RPMI8226 (cell line): ENCODE data around the gene TNRC6A.
A peak's percentile ranks its signal among the peaks of the same experiment; 100 is the strongest.
"Not testable (repeated sequence)": the region's sequence is repeated elsewhere in the genome, so short reads cannot be mapped to it uniquely, and the experiment has no call there.

Experiments
- DNase-seq: peaks from one replicate; pipeline ENCODE4 v3.0.0-alpha.2; 2015

The TNRC6A gene

DNA sequence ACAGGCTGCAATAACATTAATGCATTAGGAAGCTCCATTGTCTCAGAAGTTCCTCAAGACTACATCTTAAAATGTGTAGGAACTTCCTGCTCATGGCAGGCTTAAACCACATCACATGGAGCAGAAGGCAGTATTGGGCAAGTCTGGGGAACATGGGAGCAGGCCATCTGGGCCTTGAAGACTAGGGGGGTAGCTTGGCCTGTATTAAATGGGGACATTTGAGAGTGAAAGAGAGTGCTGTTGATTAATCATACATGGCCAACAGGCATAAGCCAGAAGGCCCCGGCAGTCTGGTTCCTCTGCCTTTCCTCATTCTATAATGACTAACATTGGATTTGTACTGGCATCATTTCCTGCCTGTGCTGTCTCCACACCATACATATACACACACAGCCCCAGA lies 91.1 kb downstream of the TNRC6A start:
- DNase-seq, result no peak

DNA sequence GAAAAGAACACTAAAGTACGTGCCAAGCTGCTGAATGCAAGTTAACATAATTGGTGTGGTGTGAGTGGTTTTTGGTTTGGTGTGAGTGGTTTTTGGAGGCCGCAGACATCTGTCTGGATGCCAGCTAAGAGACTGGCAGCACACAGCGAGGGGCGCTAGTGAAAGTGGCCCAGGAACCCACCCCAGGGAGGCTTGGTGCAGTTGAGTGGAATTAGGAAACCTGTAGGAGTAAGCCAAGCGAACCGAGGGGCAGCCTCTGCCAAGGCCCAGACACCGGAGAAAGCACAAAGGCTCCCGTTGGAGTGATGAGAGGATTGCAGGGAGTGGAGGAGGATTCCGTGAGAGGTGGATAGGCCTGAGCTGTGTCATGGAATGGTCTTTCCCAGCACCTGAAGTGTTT lies 91.7 kb downstream of the TNRC6A start:
- DNase-seq, result no peak

DNA sequence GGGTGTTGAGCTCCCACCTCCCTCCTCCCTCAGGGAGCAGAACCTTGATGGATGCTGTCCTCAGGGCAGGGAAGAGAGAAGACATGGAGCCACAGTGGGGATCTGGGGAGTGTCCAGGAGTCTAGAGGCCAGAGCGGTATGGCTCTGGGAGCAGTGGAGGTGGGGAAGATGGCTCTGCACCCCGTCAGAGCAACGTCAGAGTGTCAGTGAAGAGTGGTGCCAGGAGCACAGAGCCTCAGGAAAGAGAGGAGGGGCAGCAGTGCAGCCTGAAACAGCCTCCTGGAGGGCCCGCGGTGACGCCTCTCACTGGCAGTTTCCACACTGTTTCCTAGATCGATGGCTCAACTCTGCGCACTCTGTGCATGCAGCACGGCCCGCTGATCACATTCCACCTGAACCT lies 93.1 kb downstream of the TNRC6A start:
- no peak for DNase-seq

DNA sequence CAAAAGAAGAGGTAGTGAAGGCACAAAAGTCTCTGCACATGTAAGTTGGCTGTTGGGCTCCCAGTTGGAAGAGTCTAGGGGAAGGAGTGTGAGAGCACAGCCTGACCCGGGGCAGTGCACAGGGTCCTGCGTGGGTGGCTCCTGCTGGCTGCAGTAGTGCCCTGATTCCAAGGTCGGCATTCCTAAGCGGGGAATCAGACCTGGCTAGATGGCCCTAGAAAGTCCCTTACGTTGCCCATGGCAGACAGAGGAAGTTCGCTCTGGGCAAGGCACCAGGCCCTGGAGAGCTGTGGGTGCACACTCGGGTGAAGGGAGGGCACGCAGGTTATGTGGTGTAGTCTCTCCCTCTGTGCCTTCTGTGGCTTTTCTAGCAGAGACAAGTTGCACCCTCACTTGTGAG lies 93.5 kb downstream of the TNRC6A start:
- DNase-seq, result no peak

DNA sequence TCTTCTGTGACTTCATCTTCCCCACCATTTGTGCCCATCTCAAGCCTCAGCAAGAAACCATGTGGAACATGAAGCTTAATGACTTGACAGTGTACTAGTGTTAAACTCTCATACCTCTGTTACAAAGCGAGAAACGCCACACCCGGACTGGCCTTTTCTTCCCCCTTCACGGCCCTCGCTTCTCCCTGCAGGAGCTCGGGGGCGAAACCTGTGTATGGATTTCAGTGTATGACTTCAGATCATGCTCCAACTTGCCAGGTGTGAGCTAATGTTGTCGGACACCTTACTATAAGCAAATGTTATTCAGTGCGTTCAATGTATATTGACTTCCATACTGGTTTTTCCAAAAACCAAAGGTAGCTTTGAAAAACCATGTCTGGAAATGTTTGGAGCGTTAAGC lies 96.2 kb downstream of the TNRC6A start:
- DNase-seq, result no peak

DNA sequence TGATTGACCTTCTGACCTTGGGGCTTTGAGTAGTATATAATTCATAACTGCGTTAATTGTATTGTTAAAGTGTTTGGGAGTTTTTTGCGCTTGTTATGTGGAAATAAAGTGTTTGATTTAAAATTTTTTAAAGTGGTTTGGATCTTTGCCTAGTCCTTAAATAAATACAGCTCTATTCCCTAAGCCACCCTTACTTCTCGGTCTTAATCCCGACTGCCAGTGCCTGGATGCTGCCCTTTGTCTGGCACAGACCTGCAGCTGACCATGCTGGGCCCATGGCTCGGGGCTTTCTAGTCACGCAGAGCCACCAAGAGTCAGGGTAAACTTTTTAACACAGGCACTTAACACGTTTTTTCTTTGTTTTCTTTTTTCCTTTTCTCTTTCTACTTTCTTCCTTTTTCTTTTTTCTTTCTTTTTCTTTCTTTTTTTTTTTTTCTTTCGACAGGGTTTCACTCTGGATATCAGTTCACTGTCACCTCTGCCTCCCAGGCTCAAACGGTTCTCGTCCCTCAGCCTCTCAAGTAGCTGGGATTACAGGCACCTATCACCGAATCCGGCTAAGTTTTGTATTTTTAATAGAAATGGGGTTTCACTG lies 96.7 kb downstream of the TNRC6A start:
- DNase-seq, result no peak

DNA sequence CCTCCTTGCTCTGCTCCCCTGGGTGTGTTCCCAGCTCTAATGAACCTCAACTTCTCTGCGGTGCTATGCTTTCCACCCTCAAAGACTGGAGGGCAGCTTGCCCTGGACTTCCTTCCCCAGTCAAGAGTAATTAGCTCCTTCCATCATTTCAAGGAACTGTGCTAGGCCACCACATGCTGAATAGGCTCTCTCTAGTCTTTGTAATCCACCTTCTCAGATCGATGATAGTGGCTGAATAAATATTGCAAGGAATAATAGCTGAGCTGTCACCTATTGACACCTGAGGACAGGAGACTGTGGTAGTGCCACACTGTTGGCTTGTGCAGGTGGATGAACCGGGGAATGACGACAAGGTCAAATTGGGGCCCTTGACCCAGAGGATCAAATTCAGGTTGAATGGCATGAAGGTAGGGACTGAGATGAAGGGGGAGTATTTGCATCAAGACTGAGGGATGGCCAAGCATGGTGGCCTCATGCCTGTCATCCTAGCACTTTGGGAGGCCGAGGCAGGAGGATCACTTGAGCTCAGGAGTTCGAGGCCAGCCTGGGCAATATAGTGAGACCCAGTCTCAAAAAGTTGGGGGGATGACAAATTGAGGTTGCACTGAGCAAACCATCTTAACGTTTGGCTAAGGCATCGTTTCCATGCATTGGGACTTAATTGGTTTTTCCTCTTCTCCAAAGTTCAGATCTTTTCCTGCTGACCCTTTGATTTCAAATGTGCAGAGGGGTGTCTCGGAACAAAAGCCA lies 97.5 kb downstream of the TNRC6A start:
- DNase-seq, result no peak

DNA sequence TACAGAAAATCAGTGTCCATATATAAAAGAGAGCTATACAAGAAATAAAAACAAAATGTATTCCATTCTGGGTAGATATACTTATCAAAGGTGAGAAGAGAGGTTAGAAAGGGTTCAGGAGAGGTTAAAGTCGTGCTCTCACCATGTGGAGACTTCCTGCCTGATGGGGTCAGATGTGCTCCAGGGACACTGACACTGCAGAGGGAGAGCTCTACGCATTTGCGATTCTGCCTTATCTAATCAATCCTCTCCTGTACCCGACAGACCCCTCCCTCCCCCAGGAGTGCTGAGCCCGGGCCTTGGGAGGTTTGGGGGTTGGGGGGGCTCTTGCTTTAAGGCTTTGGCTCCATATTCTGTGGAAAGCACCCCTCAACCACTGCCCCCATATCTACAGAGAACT lies 99.7 kb downstream of the TNRC6A start:
- DNase-seq, result no peak

DNA sequence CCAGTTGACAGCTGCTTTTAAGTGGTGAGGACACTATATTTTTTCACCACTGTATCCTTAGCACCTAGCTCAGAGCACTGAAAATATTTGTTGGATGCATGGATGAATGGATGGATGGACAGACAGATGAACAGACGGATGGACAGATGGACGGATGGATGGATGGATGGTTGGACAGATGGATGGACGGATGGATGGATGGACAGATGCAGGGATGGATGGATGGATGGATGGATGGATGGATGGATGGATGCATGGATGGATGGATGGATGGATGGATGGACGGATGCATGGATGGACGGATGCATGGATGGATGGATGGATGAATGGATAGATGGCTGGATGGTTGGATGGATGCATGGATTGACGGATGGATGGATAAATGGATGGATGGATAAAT lies 103.9 kb downstream of the TNRC6A start:
- DNase-seq, result no peak

DNA sequence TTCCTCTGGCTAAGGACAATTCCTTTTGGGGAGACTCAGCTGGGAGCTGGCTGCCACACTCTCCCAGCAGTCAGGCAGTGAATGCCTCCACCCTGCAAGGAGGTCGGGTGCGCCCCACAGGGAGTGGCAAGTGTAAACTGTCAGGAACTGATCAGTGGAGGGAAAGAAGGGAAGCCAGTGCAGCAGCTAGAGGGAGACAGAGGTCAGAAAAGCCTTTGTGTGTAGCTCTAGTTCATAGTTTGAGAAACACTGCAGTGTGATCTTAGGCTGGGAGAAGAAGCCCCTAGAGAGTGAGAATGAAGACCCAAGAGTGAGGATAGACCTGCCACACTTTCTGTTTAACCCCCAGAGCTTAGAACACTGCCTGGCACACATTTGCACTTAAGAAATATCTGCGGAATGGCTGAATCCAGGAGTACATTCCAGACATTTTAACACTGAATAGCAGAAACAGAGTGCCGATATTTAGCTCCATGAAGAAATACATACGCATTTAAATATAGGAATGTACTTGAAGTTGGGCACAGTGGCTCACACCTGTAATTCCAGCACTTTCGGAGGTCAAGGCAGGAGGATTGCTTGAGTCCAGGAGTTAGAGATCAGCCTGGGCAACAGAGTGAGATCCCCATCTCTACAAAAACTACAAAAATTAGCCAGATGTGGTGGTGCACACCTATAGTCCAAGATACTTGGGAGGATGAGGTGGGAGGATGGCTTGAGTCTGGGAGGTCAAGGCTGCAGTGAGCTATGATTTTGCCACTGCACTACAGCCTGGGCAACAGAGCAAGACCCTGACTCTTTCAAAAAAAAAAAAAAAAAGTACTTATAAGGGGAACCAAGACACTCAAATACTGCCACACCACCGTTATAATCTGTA lies 105.2 kb downstream of the TNRC6A start:
- peak; percentile 23 for DNase-seq

DNA sequence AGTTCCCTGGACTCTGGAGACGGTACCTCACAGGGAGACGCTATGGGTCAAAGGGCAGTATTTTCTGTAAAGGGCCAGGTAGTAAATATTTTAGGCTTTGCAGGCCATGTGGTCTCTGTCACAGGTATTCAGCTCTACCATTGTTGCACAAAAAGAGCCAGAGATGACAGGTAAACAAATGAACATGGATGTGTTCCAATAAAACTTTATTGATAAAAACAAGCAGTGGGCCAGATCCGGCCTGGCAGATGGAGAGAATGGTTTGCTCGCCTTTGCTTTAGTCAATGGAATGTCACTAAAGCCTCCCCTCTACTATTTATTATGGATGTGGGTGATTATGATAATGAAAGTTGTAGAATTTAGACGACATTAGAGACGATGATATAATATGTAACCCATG lies 107.4 kb downstream of the TNRC6A start:
- DNase-seq, result no peak

DNA sequence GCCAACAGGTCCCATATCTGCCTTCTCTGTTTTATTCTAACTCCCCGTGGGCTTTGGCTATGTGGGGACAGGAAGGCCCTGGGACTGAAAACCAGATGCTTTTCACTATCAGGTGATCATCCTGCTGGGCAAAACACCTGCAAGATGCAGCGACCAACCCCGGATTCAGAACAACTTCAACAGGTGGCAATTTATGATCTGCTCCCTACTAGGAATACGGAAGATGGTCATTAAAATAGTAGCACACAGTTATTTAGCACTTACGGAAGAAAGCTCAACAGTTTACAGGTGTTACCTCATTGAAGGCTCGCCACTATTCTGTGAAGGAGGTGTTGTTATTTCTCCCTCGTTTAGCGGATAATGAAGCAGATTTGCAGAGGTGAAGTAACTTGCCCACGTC lies 108.5 kb downstream of the TNRC6A start:
- DNase-seq, result no peak

DNA sequence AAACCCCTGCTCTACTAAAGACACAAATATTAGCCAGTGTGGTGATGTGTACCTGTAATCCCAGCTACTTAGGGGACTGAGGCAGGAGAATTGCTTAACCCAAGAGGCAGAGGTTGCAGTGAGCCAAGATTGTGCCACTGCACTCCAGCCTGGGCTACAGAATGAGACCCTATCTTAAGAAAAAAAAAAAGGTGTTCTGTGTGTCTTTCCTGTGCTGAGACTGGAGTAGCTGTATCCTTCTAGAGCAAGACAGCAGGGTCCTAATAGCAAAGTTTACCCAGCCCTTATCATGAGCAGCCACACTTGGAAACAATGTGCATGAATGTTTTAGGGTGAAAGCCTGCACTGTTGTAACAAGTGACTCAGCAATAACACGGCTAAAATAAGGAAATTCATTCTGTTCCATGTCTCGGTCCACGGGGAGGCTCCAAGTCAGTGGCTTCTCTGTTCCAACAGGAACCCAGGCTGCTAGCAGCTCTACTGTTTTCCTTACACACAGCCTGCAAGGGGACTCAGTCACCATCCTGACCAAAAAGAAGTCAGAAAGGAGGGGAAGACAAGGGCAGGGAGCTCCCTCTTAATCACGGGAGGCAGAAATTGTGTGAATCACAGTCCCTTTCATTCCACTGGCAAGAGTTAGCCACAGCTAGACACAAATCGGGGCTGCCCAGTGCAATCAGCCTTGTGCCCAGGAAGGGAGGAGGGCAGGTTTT lies 109.3 kb downstream of the TNRC6A start:
- DNase-seq, result no peak

DNA sequence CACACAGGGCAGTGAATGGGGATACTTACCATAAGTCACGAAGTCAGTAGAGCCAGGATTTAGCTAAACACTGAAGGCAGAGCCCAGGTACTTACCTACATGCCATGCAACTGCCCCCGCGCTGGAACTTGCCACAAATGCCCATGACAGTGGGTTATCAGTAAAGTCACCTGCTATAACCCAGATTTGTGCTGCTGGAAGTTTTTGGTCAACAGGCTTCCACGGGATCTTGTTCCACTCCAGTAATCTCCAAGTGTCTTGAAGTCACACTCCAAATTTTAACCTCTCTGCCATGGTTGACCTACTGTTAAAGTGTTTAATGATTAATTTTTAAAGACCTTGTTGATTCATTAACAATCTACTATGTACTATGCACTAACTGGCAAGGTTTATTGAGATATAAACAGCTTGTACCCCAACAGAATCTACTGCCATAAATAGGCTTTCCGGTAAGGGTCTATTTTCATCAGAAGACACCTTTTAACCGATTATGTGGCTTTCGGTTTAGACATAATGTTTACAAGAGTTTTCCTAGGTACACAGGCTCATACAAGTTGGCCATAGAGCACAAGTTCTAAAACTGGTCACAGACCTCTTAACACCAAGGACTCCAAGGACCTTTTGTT lies 110.0 kb downstream of the TNRC6A start:
- no peak for DNase-seq

DNA sequence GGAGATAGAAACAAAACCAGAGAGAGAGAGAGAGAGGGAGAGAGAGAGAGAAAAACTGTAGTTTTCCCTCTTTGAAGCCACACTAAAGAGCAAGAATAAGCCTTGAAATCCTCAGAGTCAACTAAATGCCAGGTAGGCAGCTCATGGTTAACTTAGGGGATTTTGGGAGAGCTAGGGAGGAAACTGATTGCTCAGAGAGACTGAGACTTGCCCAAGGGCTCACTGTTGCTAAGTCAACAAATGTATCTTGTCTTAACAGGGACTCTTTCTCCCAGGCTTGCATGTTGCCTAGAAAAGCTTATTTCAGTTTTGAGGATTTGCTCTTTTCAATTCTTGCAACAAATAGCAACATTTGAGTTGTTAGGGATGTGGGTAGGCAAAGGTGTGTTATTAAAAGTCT lies 111.8 kb downstream of the TNRC6A start:
- no peak for DNase-seq

DNA sequence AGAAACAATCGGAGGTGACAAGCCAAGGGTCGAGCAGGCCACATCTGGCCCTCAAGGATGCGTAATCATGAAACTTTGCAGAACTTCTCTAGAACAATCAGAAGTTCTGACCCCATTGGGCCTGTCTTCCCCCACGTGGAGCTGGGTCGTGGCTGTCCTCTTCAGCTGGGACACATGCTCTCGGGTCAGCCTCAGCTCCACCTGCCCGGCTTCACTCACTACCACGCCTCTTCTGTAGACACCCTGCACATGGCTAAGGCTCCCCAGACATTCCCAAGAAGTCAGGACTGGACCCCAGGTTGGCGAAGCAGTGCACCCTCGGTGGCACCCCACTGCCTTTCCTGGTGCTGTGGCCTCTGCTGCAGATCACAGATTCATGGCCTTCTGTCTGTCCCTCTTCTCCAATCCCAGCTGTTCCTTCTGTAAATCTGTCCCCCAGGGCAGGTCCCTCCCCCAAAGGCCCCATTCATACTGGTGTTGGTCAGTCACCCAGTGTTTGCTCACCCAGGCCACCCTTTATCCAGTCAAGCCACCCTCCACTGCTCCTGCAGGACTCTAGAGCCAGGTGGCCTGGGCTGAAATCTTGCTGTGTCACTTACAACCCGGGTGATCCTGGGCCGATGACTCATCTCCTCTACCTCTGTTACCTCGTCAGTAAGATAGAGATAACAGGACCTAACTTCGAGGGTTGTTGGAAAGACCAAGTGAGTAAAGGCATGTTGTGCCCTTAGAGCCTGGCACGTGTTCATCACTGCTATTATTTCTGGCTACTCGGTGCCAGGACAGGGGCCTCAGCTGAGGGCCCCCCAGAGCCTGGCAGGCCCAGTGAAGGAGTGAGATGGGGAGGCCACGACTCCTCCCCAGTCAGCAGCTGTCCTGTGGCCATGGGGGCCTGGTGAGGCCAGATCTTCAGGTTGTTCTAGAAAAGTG lies 114.9 kb downstream of the TNRC6A start:
- DNase-seq, result peak; percentile 45

DNA sequence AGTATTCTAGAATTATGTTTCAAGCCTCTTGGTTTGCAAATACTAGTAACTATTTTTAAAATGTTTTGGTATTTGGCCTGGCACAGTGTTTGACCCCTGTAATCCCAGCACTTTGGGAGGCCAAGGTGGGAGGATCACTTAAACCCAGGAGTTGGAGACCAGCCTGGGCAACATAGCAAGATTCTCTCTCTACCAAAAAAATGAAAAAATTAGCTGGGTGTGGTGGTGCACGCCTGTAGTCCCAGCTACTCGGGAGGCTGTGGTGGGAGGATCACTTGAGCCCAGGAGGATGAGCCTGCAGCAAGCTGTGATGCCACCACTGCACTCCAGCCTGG lies 115.5 kb downstream of the TNRC6A start:
- DNase-seq, result not testable (repeated sequence)

DNA sequence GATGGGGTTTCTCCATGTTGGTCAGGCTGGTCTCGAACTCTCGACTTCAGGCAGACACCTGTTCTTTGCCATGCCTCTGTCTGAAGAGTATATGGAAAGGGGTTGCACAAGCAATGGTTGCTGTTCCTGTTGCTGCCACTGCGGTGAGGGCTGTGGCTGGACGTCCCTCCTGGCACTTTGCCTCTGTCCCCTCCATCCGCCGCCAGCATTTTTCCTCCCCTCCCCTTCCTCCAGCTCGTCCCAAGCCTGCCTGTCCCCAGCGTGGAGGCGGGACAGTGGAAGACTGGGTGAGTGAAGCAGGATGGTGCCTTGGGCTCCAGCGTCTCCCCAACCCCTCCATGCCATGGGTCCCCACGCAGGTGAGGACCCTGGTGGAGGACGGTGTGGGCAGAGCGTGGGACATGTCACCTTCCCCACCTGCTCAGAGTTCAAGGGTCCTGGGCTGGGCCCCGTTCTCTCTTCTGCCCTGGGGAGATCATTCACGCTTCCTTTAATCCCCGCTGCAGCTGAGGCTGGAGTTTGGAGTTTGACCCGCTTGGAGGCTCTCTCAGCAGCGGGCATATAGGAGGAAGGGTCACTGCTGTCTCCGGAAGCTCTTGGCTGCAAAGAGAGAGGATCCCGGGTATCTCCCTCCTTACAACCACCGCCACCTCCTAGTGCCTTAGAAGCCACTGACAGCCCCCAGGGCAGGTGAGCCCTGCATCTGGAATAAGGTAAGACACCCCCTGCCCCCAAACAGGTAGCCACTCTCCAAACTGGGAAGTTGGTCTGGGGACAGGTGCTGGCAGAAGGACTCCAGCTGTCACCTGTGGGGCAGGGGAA lies 116.5 kb downstream of the TNRC6A start, which contains the start of gene SLC5A11:
SLC5A11 (plus strand) TSS at position 238 of the 822 bp plus-strand sequence. CDS start 12,681 bp downstream, outside the sequence.
- DNase-seq, result no peak

DNA sequence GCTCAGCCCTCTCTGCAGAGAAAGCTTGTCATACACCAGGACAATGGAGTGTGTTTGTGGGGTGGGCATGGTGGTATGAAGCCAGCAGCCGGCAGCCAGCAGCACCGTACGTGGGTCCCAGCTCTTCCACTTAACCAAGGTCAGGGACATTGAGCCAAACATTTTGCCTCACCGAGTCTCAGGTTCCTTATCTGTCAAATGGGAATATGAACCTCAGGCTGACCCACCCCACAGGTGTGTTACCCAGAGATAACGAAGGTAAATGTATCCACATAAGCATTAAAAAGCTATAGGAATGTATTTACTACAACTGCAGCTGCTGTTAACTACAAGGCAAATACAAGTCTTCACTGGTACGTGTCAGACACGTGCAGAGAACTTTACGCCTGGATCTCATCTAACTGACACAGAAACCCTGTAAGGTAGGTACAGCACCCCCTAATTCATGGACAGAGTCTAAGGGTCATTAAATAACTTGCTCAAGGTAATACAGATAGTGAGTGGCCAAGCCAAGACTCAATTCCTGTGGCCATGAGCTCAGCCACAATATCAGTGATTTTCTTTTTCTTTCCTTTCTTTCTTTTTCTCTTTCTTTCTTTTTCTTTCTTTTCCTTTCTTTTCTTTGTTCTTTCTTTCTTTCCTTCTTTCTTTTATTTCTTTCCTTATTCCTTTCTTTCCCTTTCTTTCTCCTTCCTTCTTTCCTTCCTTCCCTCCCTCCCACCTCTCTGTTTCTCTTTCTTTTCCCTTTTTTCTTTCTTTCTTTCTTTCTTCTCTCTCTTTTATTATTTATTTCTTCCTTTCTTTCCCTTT lies 117.3 kb downstream of the TNRC6A start:
- no peak for DNase-seq

DNA sequence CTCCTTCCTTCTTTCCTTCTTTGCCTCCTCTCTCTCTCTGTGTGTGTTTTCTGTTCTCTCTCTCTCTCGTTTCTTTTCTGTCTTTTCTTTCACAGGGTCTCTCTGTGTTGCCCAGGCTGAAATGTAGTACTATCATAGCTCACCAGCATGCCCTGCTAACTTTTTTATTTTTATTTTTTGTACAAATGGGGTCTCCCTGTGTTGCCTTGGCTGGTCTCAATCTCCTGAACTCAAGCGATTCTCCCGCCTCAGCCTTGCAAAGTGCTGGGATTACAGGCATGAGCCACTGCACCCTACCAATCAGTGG lies 117.9 kb downstream of the TNRC6A start:
- DNase-seq, result no peak
